HG02852 (cell line): Measurements from ENCODE around the gene SOX10.

Source experiments
- ATAC-seq: cut with Tn5 transposase; IDR thresholded peaks from one replicate; pipeline ENCODE4 v1.9.1; 2021; ENCODE audit warnings: mild to moderate bottlenecking, moderate library complexity; ENCODE audit not compliant: unreplicated experiment

The SOX10 gene

GRCh38 chr22:37983860-37984791 lies at the start of gene SOX10:
TSS of gene SOX10 (minus strand) at chr22:37984555. CDS start at chr22:37983784, 771 bp downstream.
- ATAC-seq, result no peak

GRCh38 chr22:38033522-38034277 lies 49.3 kb upstream of the SOX10 start:
- no peak for ATAC-seq

GRCh38 chr22:38032681-38033521 lies 48.5 kb upstream of the SOX10 start:
- no peak for ATAC-seq

- no peak for ATAC-seq
These were observed 47.1 kb upstream of the SOX10 start for GRCh38 chr22:38031491-38031890.

GRCh38 chr22:38030311-38031133 lies 46.2 kb upstream of the SOX10 start:
- ATAC-seq, result no peak

- no peak for ATAC-seq
These were observed 45.5 kb upstream of the SOX10 start for GRCh38 chr22:38029901-38030300.

- no peak for ATAC-seq
These were observed 45.0 kb upstream of the SOX10 start for GRCh38 chr22:38029370-38029769.

- no peak for ATAC-seq
These were observed 44.2 kb upstream of the SOX10 start for GRCh38 chr22:38028344-38029130.

GRCh38 chr22:38027487-38027886 lies 43.1 kb upstream of the SOX10 start:
- ATAC-seq, result no peak

GRCh38 chr22:38026130-38027111 lies 42.1 kb upstream of the SOX10 start:
- no peak for ATAC-seq

- ATAC-seq, result no peak
These were observed 41.2 kb upstream of the SOX10 start for GRCh38 chr22:38025514-38025913.

GRCh38 chr22:38023045-38023444 lies 38.7 kb upstream of the SOX10 start:
- no peak for ATAC-seq

- ATAC-seq, result no peak
These were observed 36.9 kb upstream of the SOX10 start for GRCh38 chr22:38021206-38021605.

GRCh38 chr22:38018938-38019827 lies 34.8 kb upstream of the SOX10 start:
- ATAC-seq, result no peak

GRCh38 chr22:38017939-38018885 lies 33.9 kb upstream of the SOX10 start:
- no peak for ATAC-seq

- ATAC-seq, result no peak
These were observed 33.0 kb upstream of the SOX10 start for GRCh38 chr22:38017272-38017920.
